GM19395 (cell line): ENCODE results near the gene SLC6A1.

Experiments
- ATAC-seq: cut with Tn5 transposase; IDR thresholded peaks from one replicate; pipeline ENCODE4 v1.9.1; 2021; ENCODE audit warnings: mild to moderate bottlenecking, moderate library complexity; ENCODE audit not compliant: unreplicated experiment

SLC6A1 gene

GRCh38 chr3:10992943-10993728, 588 bp downstream of the SLC6A1 start:
- ATAC-seq: no peak

GRCh38 chr3:10993729-10994065, 1.1 kb downstream of the SLC6A1 start:
- no peak for ATAC-seq

- ATAC-seq: no peak
Observed at GRCh38 chr3:10994306-10994705, 1.8 kb downstream of the SLC6A1 start.

GRCh38 chr3:10995871-10996270, 3.3 kb downstream of the SLC6A1 start:
- ATAC-seq: no peak

- no peak for ATAC-seq
Observed at GRCh38 chr3:10996345-10997013, 3.9 kb downstream of the SLC6A1 start.

- ATAC-seq: no peak
Observed at GRCh38 chr3:10997196-10997595, 4.6 kb downstream of the SLC6A1 start.

- no peak for ATAC-seq
Observed at GRCh38 chr3:10998542-10998941, 6.0 kb downstream of the SLC6A1 start.

- ATAC-seq: no peak
Observed at GRCh38 chr3:10999221-11000107, 6.9 kb downstream of the SLC6A1 start.

GRCh38 chr3:11000528-11000927, 8.0 kb downstream of the SLC6A1 start:
- ATAC-seq: no peak

- no peak for ATAC-seq
Observed at GRCh38 chr3:11001020-11001657, 8.6 kb downstream of the SLC6A1 start.

GRCh38 chr3:11001658-11002021, 9.1 kb downstream of the SLC6A1 start:
- ATAC-seq: no peak

- ATAC-seq: no peak
Observed at GRCh38 chr3:11002371-11002807, 9.8 kb downstream of the SLC6A1 start.

GRCh38 chr3:11004563-11004962, 12.0 kb downstream of the SLC6A1 start:
- no peak for ATAC-seq

GRCh38 chr3:11005686-11006256, 13.2 kb downstream of the SLC6A1 start:
- no peak for ATAC-seq

- no peak for ATAC-seq
Observed at GRCh38 chr3:11006986-11007933, 14.7 kb downstream of the SLC6A1 start.

GRCh38 chr3:11009898-11010297, 17.4 kb downstream of the SLC6A1 start:
- ATAC-seq: no peak

- ATAC-seq: no peak
Observed at GRCh38 chr3:11010426-11011165, 18.0 kb downstream of the SLC6A1 start.

GRCh38 chr3:11014253-11014652, 21.7 kb downstream of the SLC6A1 start:
- ATAC-seq: no peak

GRCh38 chr3:11014752-11015151, 22.2 kb downstream of the SLC6A1 start:
- no peak for ATAC-seq
